Measurements from ENCODE around the gene RNF10. TPM values are rescaled to one million over a fixed set of nuclear protein-coding genes. Genes with fewer than 3 reads are reported as not detected.

RNF10 gene
- polyA plus RNA-seq, 1 of the 3 experiments (the other 2 are of a cell fraction) = 118 TPM

GRCh38 chr12:120522568-120522967 is 11.6 kb upstream of the RNF10 start:
- H3K27me3 ChIP-seq (ENCODE audit: insufficient read depth) = no peaks in the 10 kb centered on the region
- POLR2A ChIA-PET = no interaction called here
- peaks cover 0 to 4% of the 10 kb centered on the region in 2 experiments for H3K36me3 ChIP-seq (replicated peaks in 1 of 2; ENCODE audit: control insufficient read depth in 1 of 2, insufficient read depth in 2 of 2, low read length in 1 of 2)
- no peak overlapping the region for H3K4me2 ChIP-seq
- H3K9me2 ChIP-seq = no peaks in the 10 kb centered on the region
- no peaks in the 10 kb centered on the region for H3K4me1 ChIP-seq (ENCODE audit: control insufficient read depth in 1 of 2, insufficient read depth in 2 of 2, low read depth in 1 of 2, low read length in 1 of 2)
- H3K4me3 ChIP-seq (ENCODE audit: low read depth in 2 of 2, low read length in 1 of 2) = no peak overlapping the region
- no peak overlapping the region for H3K27ac ChIP-seq (ENCODE audit: low read depth in 2 of 2, low read length in 1 of 2)
- TF ChIP-seq EP300 (IDR thresholded peaks at IDR 0.05; ENCODE audit: borderline replicate concordance in 1 of 2, low read depth in 1 of 2, low read length in 1 of 2) = no peak
- TF ChIP-seq MXI1 (IDR thresholded peaks at IDR 0.05; ENCODE audit: low read depth, low read length) = no peak
- no peak for TF ChIP-seq EZH2phosphoT487 (IDR thresholded peaks at IDR 0.05; ENCODE audit: borderline replicate concordance, low read depth)
- 94% methylated on average over 6 of the region's 9 CpGs for WGBS (ENCODE audit: low lambda C conversion rate)
- no peak overlapping the region for H2AFZ ChIP-seq (ENCODE audit: low read depth)
- CTCF ChIA-PET = interaction anchor here (0.6 kb wide), 1 partner anchor 20 kb away, joined by 3 read pairs; no protein-coding TSS in a partner anchor
- no peak for DNase-seq
- no peak overlapping the region for H3K9ac ChIP-seq
- H3K9me3 ChIP-seq = no peaks in the 10 kb centered on the region
- H3K79me2 ChIP-seq (ENCODE audit: insufficient read depth) = peaks cover 7% of the 10 kb centered on the region; the same call in 1 of the 2 replicates
- no peaks in the 10 kb centered on the region for H3F3A ChIP-seq (replicated peaks; ENCODE audit: insufficient read depth)
- no peaks in the 10 kb centered on the region for H4K20me1 ChIP-seq (ENCODE audit: insufficient read depth)

GRCh38 chr12:120528861-120529525 is 5.2 kb upstream of the RNF10 start, which contains the start of gene COQ5:
COQ5 (minus strand) TSS chr12:120529158; CDS start chr12:120529141, 17 bp downstream.
- H3K4me1 ChIP-seq (ENCODE audit: control insufficient read depth in 1 of 2, insufficient read depth in 2 of 2, low read depth in 1 of 2, low read length in 1 of 2) = peaks cover 0 to 5% of the 10 kb centered on the region in 2 experiments; a peak in 2 of 4 replicates
- H4K20me1 ChIP-seq (ENCODE audit: insufficient read depth) = no peaks in the 10 kb centered on the region
- POLR2A ChIA-PET = interaction anchor here (0.8 to 1.7 kb wide), 2 partner anchors 59 to 328 kb away, joined by 3 to 4 read pairs; partner anchors contain the start of genes RPLP0 and SRSF9
- CTCF ChIA-PET = interaction anchor here (1.0 to 1.3 kb wide), 2 partner anchors 32 to 60 kb away, joined by 4 read pairs; no protein-coding TSS in a partner anchor
- WGBS (ENCODE audit: low lambda C conversion rate) = 4% methylated on average over 26 of the region's 38 CpGs
- H3F3A ChIP-seq (replicated peaks; ENCODE audit: insufficient read depth) = no peaks in the 10 kb centered on the region
- H3K79me2 ChIP-seq (ENCODE audit: insufficient read depth) = peaks cover 13% of the 10 kb centered on the region; the same call in 1 of the 2 replicates
- H2AFZ ChIP-seq (ENCODE audit: low read depth) = peak within 1 kb of the TSS; percentile 96
- H3K9ac ChIP-seq = peak within 1 kb of the TSS; percentile 94
- H3K4me3 ChIP-seq (ENCODE audit: low read depth in 2 of 2, low read length in 1 of 2) = peak within 1 kb of the TSS; percentile 75 to 93
- H3K9me2 ChIP-seq = no peaks in the 10 kb centered on the region
- H3K9me3 ChIP-seq = no peaks in the 10 kb centered on the region
- no peaks in the 10 kb centered on the region for H3K36me3 ChIP-seq (replicated peaks in 1 of 2; ENCODE audit: control insufficient read depth in 1 of 2, insufficient read depth in 2 of 2, low read length in 1 of 2)
- H3K4me2 ChIP-seq = peak within 1 kb of the TSS; percentile 65
- DNase-seq = peak; percentile 85
- H3K27me3 ChIP-seq (ENCODE audit: insufficient read depth) = no peaks in the 10 kb centered on the region
- peak within 1 kb of the TSS; percentile 82 to 83 for H3K27ac ChIP-seq (ENCODE audit: low read depth in 2 of 2, low read length in 1 of 2)
- TF ChIP-seq USF1 (IDR thresholded peaks at IDR 0.05; ENCODE audit: borderline replicate concordance, low read depth) (no peak), MAX (IDR thresholded peaks at IDR 0.05; ENCODE audit: low read depth) (peak; percentile 36; the same call in 1 of the 2 replicates), MEF2A (IDR thresholded peaks at IDR 0.05; ENCODE audit: borderline replicate concordance, low read depth) (no peak), RAD21 (IDR thresholded peaks at IDR 0.05; ENCODE audit: low read length) (no peak), SIN3A (IDR thresholded peaks at IDR 0.05; ENCODE audit: borderline replicate concordance, low read depth, low read length) (peak; percentile 84; the same call in 1 of the 2 replicates), NFIC (IDR thresholded peaks at IDR 0.05; ENCODE audit: borderline replicate concordance) (no peak), GABPA (IDR thresholded peaks at IDR 0.05; ENCODE audit: low read depth) (no peak), GATA2 (CRISPR knock-in tag; IDR thresholded peaks at IDR 0.05) (peak; percentile 81), SMC3 (IDR thresholded peaks at IDR 0.05; ENCODE audit: low read depth, low read length) (no peak), TAF1 (IDR thresholded peaks at IDR 0.05; ENCODE audit: borderline replicate concordance, low read depth, low read length) (peak; percentile 97), RFX5 (IDR thresholded peaks at IDR 0.05; ENCODE audit: low read length) (no peak), TEAD4 (IDR thresholded peaks at IDR 0.05; ENCODE audit: borderline replicate concordance, insufficient read depth) (no peak), JUND (IDR thresholded peaks at IDR 0.05) (peak; percentile 14; the same call in 1 of the 2 replicates), ELF1 (IDR thresholded peaks at IDR 0.05) (peak; percentile 72), PBX3 (IDR thresholded peaks at IDR 0.05) (peak; percentile 38), YY1 (IDR thresholded peaks at IDR 0.05; ENCODE audit: low read depth) (peak; percentile 97), CTCF (IDR thresholded peaks at IDR 0.05) (no peak), EP300 (IDR thresholded peaks at IDR 0.05; ENCODE audit: borderline replicate concordance in 1 of 2, low read depth in 1 of 2, low read length in 1 of 2) (no peak), RCOR1 (IDR thresholded peaks at IDR 0.05; ENCODE audit: low read length) (0 out of 2 replicates have a peak, but pooled peaks have one; percentile 1), USF2 (IDR thresholded peaks at IDR 0.05; ENCODE audit: borderline replicate concordance, low read depth, low read length) (no peak)

Data from SK-N-SH (cell line).